ENCODE data around the gene PARVB. TPM values are rescaled to one million over a fixed set of nuclear protein-coding genes. Genes with fewer than 3 reads are reported as not detected.

Gene PARVB
- total and polyA plus RNA-seq, 10 of the 15 experiments (the other 5 are each of a cell fraction or from before 2014, with no cell fraction given) = 5.2 to 264 (median 76.0) TPM

GRCh38 chr22:44026630-44027511, 2.8 kb downstream of the PARVB start (continued):
- TF ChIP-seq MTA3 (IDR thresholded peaks at IDR 0.05; ENCODE audit: borderline replicate concordance, low read length) (peak; percentile 85), CHD1 (IDR thresholded peaks at IDR 0.05; ENCODE audit: low read depth, low read length) (no peak), SIN3A (IDR thresholded peaks at IDR 0.05; ENCODE audit: low read depth, low read length) (0 out of 2 replicates have a peak, but pooled peaks have one; percentile 74), ATF2 (IDR thresholded peaks at IDR 0.05; ENCODE audit: low read length) (peak; percentile 51; the same call in 1 of the 2 replicates), MEF2A (IDR thresholded peaks at IDR 0.05; ENCODE audit: insufficient read depth, low read depth, low read length) (peak; percentile 74; the same call in 1 of the 2 replicates), ELK1 (IDR thresholded peaks at IDR 0.05; ENCODE audit: low read depth, low read length) (peak; percentile 49; the same call in 1 of the 2 replicates), ZNF207 (IDR thresholded peaks at IDR 0.05; ENCODE audit: borderline replicate concordance) (peak; percentile 39; the same call in 1 of the 2 replicates), KDM1A (IDR thresholded peaks at IDR 0.05; ENCODE audit: borderline replicate concordance) (no peak), MEF2B (IDR thresholded peaks at IDR 0.05; ENCODE audit: partially characterized antibody, poor library complexity, severe bottlenecking) (peak; percentile 91), CBFB (IDR thresholded peaks at IDR 0.05; ENCODE audit: low read depth) (peak; percentile 58; the same call in 1 of the 2 replicates), IRF5 (IDR thresholded peaks at IDR 0.05; ENCODE audit: borderline replicate concordance) (no peak), CBX3 (IDR thresholded peaks at IDR 0.05; ENCODE audit: borderline replicate concordance, low read depth) (no peak), EED (IDR thresholded peaks at IDR 0.05; ENCODE audit: low read depth) (peak; percentile 84), RB1 (IDR thresholded peaks at IDR 0.05; ENCODE audit: borderline replicate concordance) (no peak), ZSCAN29 (IDR thresholded peaks at IDR 0.05) (no peak), RUNX3 (IDR thresholded peaks at IDR 0.05; ENCODE audit: low read length) (peak; percentile 92)
- TF ChIP-seq, protein P1, sequence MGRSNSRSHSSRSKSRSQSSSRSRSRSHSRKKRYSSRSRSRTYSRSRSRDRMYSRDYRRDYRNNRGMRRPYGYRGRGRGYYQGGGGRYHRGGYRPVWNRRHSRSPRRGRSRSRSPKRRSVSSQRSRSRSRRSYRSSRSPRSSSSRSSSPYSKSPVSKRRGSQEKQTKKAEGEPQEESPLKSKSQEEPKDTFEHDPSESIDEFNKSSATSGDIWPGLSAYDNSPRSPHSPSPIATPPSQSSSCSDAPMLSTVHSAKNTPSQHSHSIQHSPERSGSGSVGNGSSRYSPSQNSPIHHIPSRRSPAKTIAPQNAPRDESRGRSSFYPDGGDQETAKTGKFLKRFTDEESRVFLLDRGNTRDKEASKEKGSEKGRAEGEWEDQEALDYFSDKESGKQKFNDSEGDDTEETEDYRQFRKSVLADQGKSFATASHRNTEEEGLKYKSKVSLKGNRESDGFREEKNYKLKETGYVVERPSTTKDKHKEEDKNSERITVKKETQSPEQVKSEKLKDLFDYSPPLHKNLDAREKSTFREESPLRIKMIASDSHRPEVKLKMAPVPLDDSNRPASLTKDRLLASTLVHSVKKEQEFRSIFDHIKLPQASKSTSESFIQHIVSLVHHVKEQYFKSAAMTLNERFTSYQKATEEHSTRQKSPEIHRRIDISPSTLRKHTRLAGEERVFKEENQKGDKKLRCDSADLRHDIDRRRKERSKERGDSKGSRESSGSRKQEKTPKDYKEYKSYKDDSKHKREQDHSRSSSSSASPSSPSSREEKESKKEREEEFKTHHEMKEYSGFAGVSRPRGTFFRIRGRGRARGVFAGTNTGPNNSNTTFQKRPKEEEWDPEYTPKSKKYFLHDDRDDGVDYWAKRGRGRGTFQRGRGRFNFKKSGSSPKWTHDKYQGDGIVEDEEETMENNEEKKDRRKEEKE (IDR thresholded peaks at IDR 0.05) = no peak
- TF ChIP-seq, protein P2, sequence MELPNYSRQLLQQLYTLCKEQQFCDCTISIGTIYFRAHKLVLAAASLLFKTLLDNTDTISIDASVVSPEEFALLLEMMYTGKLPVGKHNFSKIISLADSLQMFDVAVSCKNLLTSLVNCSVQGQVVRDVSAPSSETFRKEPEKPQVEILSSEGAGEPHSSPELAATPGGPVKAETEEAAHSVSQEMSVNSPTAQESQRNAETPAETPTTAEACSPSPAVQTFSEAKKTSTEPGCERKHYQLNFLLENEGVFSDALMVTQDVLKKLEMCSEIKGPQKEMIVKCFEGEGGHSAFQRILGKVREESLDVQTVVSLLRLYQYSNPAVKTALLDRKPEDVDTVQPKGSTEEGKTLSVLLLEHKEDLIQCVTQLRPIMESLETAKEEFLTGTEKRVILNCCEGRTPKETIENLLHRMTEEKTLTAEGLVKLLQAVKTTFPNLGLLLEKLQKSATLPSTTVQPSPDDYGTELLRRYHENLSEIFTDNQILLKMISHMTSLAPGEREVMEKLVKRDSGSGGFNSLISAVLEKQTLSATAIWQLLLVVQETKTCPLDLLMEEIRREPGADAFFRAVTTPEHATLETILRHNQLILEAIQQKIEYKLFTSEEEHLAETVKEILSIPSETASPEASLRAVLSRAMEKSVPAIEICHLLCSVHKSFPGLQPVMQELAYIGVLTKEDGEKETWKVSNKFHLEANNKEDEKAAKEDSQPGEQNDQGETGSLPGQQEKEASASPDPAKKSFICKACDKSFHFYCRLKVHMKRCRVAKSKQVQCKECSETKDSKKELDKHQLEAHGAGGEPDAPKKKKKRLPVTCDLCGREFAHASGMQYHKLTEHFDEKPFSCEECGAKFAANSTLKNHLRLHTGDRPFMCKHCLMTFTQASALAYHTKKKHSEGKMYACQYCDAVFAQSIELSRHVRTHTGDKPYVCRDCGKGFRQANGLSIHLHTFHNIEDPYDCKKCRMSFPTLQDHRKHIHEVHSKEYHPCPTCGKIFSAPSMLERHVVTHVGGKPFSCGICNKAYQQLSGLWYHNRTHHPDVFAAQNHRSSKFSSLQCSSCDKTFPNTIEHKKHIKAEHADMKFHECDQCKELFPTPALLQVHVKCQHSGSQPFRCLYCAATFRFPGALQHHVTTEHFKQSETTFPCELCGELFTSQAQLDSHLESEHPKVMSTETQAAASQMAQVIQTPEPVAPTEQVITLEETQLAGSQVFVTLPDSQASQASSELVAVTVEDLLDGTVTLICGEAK (IDR thresholded peaks at IDR 0.05; ENCODE audit: borderline replicate concordance) = no peak; the same call in 1 of the 2 replicates

Data from GM12878 (cell line).